Ovary (tissue), 9 donors: ENCODE measurements around the gene UPF3A. TPM values are rescaled to one million over a fixed set of nuclear protein-coding genes. Genes with fewer than 3 reads are reported as not detected.

Experiments used
- DNase-seq, 5 donors: peaks; one replicate each; pipeline ENCODE4 v3.0.0-alpha.2; 2019 to 2020
- H3K27ac ChIP-seq, 2 donors: fragments of 200-600 bp; one replicate each; pipeline versions ENCODE4 v1.5.1 to v1.8.0; 2019 to 2022
- H3K27me3 ChIP-seq: fragments of 200-600 bp; one replicate; pipeline ENCODE4 v1.8.0; 2022
- H3K36me3 ChIP-seq: fragments of 200-600 bp; sonication (generic); one replicate; pipeline ENCODE4 v1.5.1; 2019
- H3K4me1 ChIP-seq: one replicate; pipeline ENCODE4 v1.8.1; 2013; ENCODE audit warnings: mild to moderate bottlenecking, moderate library complexity; ENCODE audit not compliant: insufficient read depth
- H3K4me3 ChIP-seq: fragments of 200-600 bp; sonication (generic); one replicate; pipeline ENCODE4 v1.5.1; 2017
- H3K9me3 ChIP-seq, 2 donors: fragments of 200-600 bp in 1 of 2; sonication (generic) in 1 of 2; one replicate each; pipeline versions ENCODE4 v1.5.1 to v1.8.1; 2013 to 2019; ENCODE audit warnings: mild to moderate bottlenecking in 1 of 2, moderate library complexity in 1 of 2
- CTCF ChIP-seq, 3 donors: fragments of 450-650 bp in 2 of 3; fragments of 200-600 bp in 1 of 3; IDR thresholded peaks; one replicate each; pipeline versions ENCODE4 v1.5.1 to v1.8.0; 2016 to 2022; ENCODE audit warnings: antibody characterized with exemption in 3 of 3, mild to moderate bottlenecking in 1 of 3
- EP300 ChIP-seq: sonication (generic); formaldehyde crosslinking; IDR thresholded peaks from one replicate; pipeline ENCODE4 v1.6.1; 2017; ENCODE audit warnings: antibody characterized with exemption
- POLR2A ChIP-seq: fragments of 450-650 bp; IDR thresholded peaks from one replicate; pipeline ENCODE4 v1.6.1; 2017; ENCODE audit warnings: antibody characterized with exemption, mild to moderate bottlenecking, moderate library complexity
- WGBS, 3 donors: extraction: QIAGEN DNeasy Blood & Tissue Kit in 1 of 3; methylation state at CpG; one replicate each; pipeline versions ENCODE4 v1.1.5 to v1.1.7; 2013 to 2017; 5-methylcytosine and 5-hydroxymethylcytosine counted together
- intact Hi-C, 4 donors: fragments of 100-400 bp; cut with DNase I; formaldehyde crosslinking; loops; one replicate each; pipeline versions ENCODE4 v1.11.0 to v1.15.1; 2022 to 2023
- polyA plus RNA-seq, 2 donors: library from polyadenylated mRNA; stranded (reverse); fragments of 200-250 nt in 1 of 2; fragments of 350-450 nt in 1 of 2; fragmentation: Illumina TruSeq in 1 of 2; extraction: RNeasy Lipid Tissue Mini Kit (QIAGEN cat#74804) in 1 of 2; gene quantifications; one replicate each; pipeline ENCODE4 v1.2.3, GENCODE V29; 2013 to 2014
- total RNA-seq, 7 donors: library from RNA; depleted of rRNA in 2 of 7; stranded (reverse); fragments of >200 nt in 2 of 7; fragmentation: NEBNext Ultra II Directional in 3 of 7; extraction: Animal tissue kit (Norgen Biotek cat#: 25700) in 3 of 7; gene quantifications; one replicate each; pipeline versions ENCODE4 v1.1.0 to v1.2.4, GENCODE V29; 2016 to 2023
- donor health status: DM: no; HTN: no; CAD: no; lungs with moderate emphysema.
- donor health status: DM: no; HTN: no; CAD: no.
- donor health status: Bipolar disorder and iron deficiency.
- donor health status: DM: yes; HTN: yes; CAD: no.
- donor health status: DM: no; HTN: no; CAD: no.
- donor health status: DM: yes; HTN: yes; CAD: no.

The UPF3A gene
- total and polyA plus RNA-seq, 9 donors = 29.2 to 54.8 (median 40.4) TPM

- H3K4me1 ChIP-seq = no peaks in the 10 kb centered on the region
- H3K36me3 ChIP-seq = no peaks in the 10 kb centered on the region
- no peak for DNase-seq
- TF ChIP-seq CTCF (IDR thresholded peaks at IDR 0.05) (no peak), POLR2A (no peak), EP300 (no peak)
- WGBS, 3 donors = 90 to 93% (median 91%) methylated on average over 1 of the region's 1 CpG
- H3K9me3 ChIP-seq = no peaks in the 10 kb centered on the region
- H3K27me3 ChIP-seq = no peaks in the 10 kb centered on the region
- intact Hi-C loops = no loop called here
- H3K4me3 ChIP-seq = no peak overlapping the region
- H3K27ac ChIP-seq = no peak overlapping the region
Observed at GRCh38 chr13:114256547-114256946, 24.9 kb upstream of the UPF3A start.

GRCh38 chr13:114257014-114257413 lies 24.4 kb upstream of the UPF3A start:
- no peak overlapping the region for H3K27ac ChIP-seq
- H3K36me3 ChIP-seq = no peaks in the 10 kb centered on the region
- TF ChIP-seq CTCF (IDR thresholded peaks at IDR 0.05) = no peak
- TF ChIP-seq POLR2A = no peak
- no peak for TF ChIP-seq EP300
- H3K4me3 ChIP-seq = no peak overlapping the region
- no peak for DNase-seq
- H3K9me3 ChIP-seq = no peaks in the 10 kb centered on the region
- WGBS, 3 donors = 88 to 91% (median 89%) methylated on average over 4 of the region's 4 CpGs
- intact Hi-C loops = no loop called here
- H3K4me1 ChIP-seq = no peaks in the 10 kb centered on the region
- H3K27me3 ChIP-seq = no peaks in the 10 kb centered on the region

DNA sequence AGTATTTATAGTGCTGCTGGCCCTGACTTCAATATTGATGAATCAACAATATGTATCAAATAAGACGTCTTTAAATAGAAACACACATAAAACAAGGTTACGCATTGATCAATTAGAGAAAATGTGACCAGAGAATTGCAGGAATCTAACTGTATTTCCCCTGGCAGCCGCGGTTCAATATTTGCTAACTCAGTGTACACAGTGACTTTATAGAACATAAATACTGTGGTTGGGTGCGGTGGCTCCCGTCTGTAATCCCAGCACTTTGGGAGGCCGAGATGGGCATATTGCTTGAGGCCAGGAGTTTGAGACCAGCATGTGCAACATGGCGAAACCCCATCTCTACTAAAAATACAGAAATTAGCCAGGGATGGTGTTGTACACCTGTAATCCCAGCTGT lies 22.8 kb upstream of the UPF3A start:
- Histone ChIP-seq H3K4me3 (no peak overlapping the region), H3K4me1 (no peaks in the 10 kb centered on the region), H3K9me3 (no peaks in the 10 kb centered on the region), H3K27ac (no peak overlapping the region), H3K27me3 (no peaks in the 10 kb centered on the region), H3K36me3 (no peaks in the 10 kb centered on the region)
- no peak for TF ChIP-seq POLR2A
- no peak for TF ChIP-seq CTCF (IDR thresholded peaks at IDR 0.05)
- TF ChIP-seq EP300 = no peak
- intact Hi-C loops = no loop called here
- 91 to 94% (median 91%) methylated on average over 8 of the region's 8 CpGs for WGBS, 3 donors
- DNase-seq = no peak

DNA sequence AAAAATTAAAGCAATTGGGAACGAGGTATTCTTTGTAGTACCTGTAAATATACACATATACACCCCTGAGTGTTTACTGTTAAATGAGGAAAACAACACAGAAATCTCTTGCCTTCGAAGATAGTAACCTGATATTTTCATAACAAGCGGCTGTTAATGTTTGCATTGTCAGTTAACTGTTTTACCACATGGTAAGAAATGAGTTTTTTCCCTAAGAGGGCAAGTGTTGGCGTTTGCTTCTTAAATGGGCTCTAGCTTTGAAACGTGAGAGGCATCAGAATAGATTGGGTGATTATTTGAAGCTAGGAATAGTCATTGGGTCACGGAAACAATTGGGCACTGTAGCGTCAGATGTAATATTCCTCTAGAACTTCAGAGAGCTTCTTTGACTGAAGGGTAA lies 22.0 kb upstream of the UPF3A start:
- no peak for DNase-seq
- WGBS, 3 donors = 75 to 83% (median 80%) methylated on average over 7 of the region's 7 CpGs
- TF ChIP-seq EP300 (no peak), CTCF (IDR thresholded peaks at IDR 0.05) (no peak), POLR2A (no peak)
- no peaks in the 10 kb centered on the region for H3K27me3 ChIP-seq
- H3K27ac ChIP-seq = no peak overlapping the region
- intact Hi-C loops = no loop called here
- no peaks in the 10 kb centered on the region for H3K36me3 ChIP-seq
- H3K9me3 ChIP-seq = no peaks in the 10 kb centered on the region
- no peak overlapping the region for H3K4me3 ChIP-seq
- no peaks in the 10 kb centered on the region for H3K4me1 ChIP-seq

- 89 to 95% (median 92%) methylated on average over 4 of the region's 4 CpGs for WGBS, 3 donors
- DNase-seq = no peak
- Histone ChIP-seq H3K9me3 (no peaks in the 10 kb centered on the region), H3K4me1 (no peaks in the 10 kb centered on the region), H3K36me3 (no peaks in the 10 kb centered on the region), H3K27ac (no peak overlapping the region), H3K4me3 (no peak overlapping the region), H3K27me3 (no peaks in the 10 kb centered on the region)
- TF ChIP-seq POLR2A (no peak), CTCF (IDR thresholded peaks at IDR 0.05) (no peak), EP300 (no peak)
- intact Hi-C loops = no loop called here
Observed at GRCh38 chr13:114259974-114260373, 21.4 kb upstream of the UPF3A start.
